ENCODE data around the gene CNKSR3. TPM values are rescaled to one million over a fixed set of nuclear protein-coding genes. Genes with fewer than 3 reads are reported as not detected.

The CNKSR3 gene
- total RNA-seq, 1 donor from 2014 or later: 12.1 TPM

- Histone ChIP-seq H3K27me3 (ENCODE audit: control insufficient read depth, insufficient read depth, low read length) (no peaks in the 10 kb centered on the region), H3K36me3 (ENCODE audit: control insufficient read depth, insufficient read depth, low read length) (no peaks in the 10 kb centered on the region), H3K4me3 (ENCODE audit: low read depth, low read length) (no peak overlapping the region)
- no peak for DNase-seq (ENCODE audit: low read depth)
- no peak for TF ChIP-seq CTCF (IDR thresholded peaks at IDR 0.05; ENCODE audit: insufficient read depth, low read length, poor library complexity, severe bottlenecking)
Measured at GRCh38 chr6:154359161-154359574, 151.3 kb downstream of the CNKSR3 start.

- no peak for DNase-seq (ENCODE audit: low read depth)
- no peaks in the 10 kb centered on the region for H3K27me3 ChIP-seq (ENCODE audit: control insufficient read depth, insufficient read depth, low read length)
- no peak overlapping the region for H3K4me3 ChIP-seq (ENCODE audit: low read depth, low read length)
- H3K36me3 ChIP-seq (ENCODE audit: control insufficient read depth, insufficient read depth, low read length): no peaks in the 10 kb centered on the region
- TF ChIP-seq CTCF (IDR thresholded peaks at IDR 0.05; ENCODE audit: insufficient read depth, low read length, poor library complexity, severe bottlenecking): no peak
Measured at GRCh38 chr6:154358019-154358545, 152.4 kb downstream of the CNKSR3 start.

- Histone ChIP-seq H3K36me3 (ENCODE audit: control insufficient read depth, insufficient read depth, low read length) (no peaks in the 10 kb centered on the region), H3K4me3 (ENCODE audit: low read depth, low read length) (no peak within 1 kb of the TSS), H3K27me3 (ENCODE audit: control insufficient read depth, insufficient read depth, low read length) (no peaks in the 10 kb centered on the region)
- no peak for DNase-seq (ENCODE audit: low read depth)
- no peak for TF ChIP-seq CTCF (IDR thresholded peaks at IDR 0.05; ENCODE audit: insufficient read depth, low read length, poor library complexity, severe bottlenecking)
Measured at GRCh38 chr6:154356690-154357089, 153.8 kb downstream of the CNKSR3 start, which contains the start of gene IPCEF1. Gene IPCEF1 (minus strand): TSS chr6:154356803. CDS start chr6:154265947, 90,856 bp downstream.

- no peak overlapping the region for H3K4me3 ChIP-seq (ENCODE audit: low read depth, low read length)
- no peak for TF ChIP-seq CTCF (IDR thresholded peaks at IDR 0.05; ENCODE audit: insufficient read depth, low read length, poor library complexity, severe bottlenecking)
- H3K27me3 ChIP-seq (ENCODE audit: control insufficient read depth, insufficient read depth, low read length): no peaks in the 10 kb centered on the region
- no peak for DNase-seq (ENCODE audit: low read depth)
- H3K36me3 ChIP-seq (ENCODE audit: control insufficient read depth, insufficient read depth, low read length): no peaks in the 10 kb centered on the region
Measured at GRCh38 chr6:154356113-154356512, 154.4 kb downstream of the CNKSR3 start.

- Histone ChIP-seq H3K4me3 (ENCODE audit: low read depth, low read length) (no peak overlapping the region), H3K27me3 (ENCODE audit: control insufficient read depth, insufficient read depth, low read length) (no peaks in the 10 kb centered on the region), H3K36me3 (ENCODE audit: control insufficient read depth, insufficient read depth, low read length) (no peaks in the 10 kb centered on the region)
- no peak for TF ChIP-seq CTCF (IDR thresholded peaks at IDR 0.05; ENCODE audit: insufficient read depth, low read length, poor library complexity, severe bottlenecking)
- DNase-seq (ENCODE audit: low read depth): no peak
Measured at GRCh38 chr6:154354265-154354777, 156.2 kb downstream of the CNKSR3 start.

- TF ChIP-seq CTCF (IDR thresholded peaks at IDR 0.05; ENCODE audit: insufficient read depth, low read length, poor library complexity, severe bottlenecking): no peak
- H3K27me3 ChIP-seq (ENCODE audit: control insufficient read depth, insufficient read depth, low read length): no peaks in the 10 kb centered on the region
- H3K4me3 ChIP-seq (ENCODE audit: low read depth, low read length): no peak overlapping the region
- no peak for DNase-seq (ENCODE audit: low read depth)
- no peaks in the 10 kb centered on the region for H3K36me3 ChIP-seq (ENCODE audit: control insufficient read depth, insufficient read depth, low read length)
Measured at GRCh38 chr6:154353626-154354025, 156.9 kb downstream of the CNKSR3 start.

Data from kidney epithelial cell (primary cell).